GM12873 (cell line): ENCODE data around the gene SCP2.

Experiments
- CTCF ChIP-seq: IDR thresholded peaks from 2 replicates; pipeline ENCODE4 v1.5.1; 2012; ENCODE audit warnings: low read depth, mild to moderate bottlenecking, moderate library complexity, low read length, control low read depth; ENCODE audit not compliant: insufficient read depth; ENCODE audit errors: missing control alignments

The SCP2 gene

GRCh38 chr1:53048960-53049573, 122.0 kb downstream of the SCP2 start:
- TF ChIP-seq CTCF, result no peak

GRCh38 chr1:53049574-53049967, 122.5 kb downstream of the SCP2 start:
- TF ChIP-seq CTCF, result no peak

- no peak for TF ChIP-seq CTCF
Measured at GRCh38 chr1:53050310-53050709, 123.2 kb downstream of the SCP2 start.

GRCh38 chr1:53051676-53052075, 124.6 kb downstream of the SCP2 start:
- TF ChIP-seq CTCF, result no peak

GRCh38 chr1:53057127-53057526, 130.1 kb downstream of the SCP2 start:
- TF ChIP-seq CTCF, result no peak

- TF ChIP-seq CTCF, result no peak
Measured at GRCh38 chr1:53060579-53060978, 133.5 kb downstream of the SCP2 start.

- no peak for TF ChIP-seq CTCF
Measured at GRCh38 chr1:53061123-53061858, 134.2 kb downstream of the SCP2 start.
